ENCODE measurements around the gene SMS.
A peak's percentile ranks its signal among the peaks of the same experiment; 100 is the strongest.

SMS gene

DNA sequence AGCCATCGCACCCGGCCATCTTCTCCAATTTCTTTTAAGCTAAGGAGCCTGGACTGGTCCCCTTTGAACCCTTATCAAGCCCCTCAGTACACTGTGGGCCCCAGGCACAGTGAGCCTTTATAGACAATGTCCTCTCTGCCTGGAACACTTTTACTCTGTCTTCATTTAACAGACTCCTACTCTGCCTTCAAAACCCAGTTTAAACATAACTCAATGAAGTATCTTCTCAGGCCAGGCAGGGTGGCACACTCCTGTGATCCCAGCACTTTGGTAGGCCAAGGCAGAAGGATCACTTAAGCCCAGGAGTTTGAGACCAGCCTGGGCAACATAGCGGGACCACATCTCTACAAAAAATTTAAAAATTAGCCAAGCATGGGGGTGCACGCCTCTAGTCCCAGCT lies 27.5 kb upstream of the SMS start:
- TF ChIP-seq, protein P1, sequence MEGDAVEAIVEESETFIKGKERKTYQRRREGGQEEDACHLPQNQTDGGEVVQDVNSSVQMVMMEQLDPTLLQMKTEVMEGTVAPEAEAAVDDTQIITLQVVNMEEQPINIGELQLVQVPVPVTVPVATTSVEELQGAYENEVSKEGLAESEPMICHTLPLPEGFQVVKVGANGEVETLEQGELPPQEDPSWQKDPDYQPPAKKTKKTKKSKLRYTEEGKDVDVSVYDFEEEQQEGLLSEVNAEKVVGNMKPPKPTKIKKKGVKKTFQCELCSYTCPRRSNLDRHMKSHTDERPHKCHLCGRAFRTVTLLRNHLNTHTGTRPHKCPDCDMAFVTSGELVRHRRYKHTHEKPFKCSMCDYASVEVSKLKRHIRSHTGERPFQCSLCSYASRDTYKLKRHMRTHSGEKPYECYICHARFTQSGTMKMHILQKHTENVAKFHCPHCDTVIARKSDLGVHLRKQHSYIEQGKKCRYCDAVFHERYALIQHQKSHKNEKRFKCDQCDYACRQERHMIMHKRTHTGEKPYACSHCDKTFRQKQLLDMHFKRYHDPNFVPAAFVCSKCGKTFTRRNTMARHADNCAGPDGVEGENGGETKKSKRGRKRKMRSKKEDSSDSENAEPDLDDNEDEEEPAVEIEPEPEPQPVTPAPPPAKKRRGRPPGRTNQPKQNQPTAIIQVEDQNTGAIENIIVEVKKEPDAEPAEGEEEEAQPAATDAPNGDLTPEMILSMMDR (IDR thresholded peaks at IDR 0.05; ENCODE audit: insufficient read depth, low read length, missing control alignments): no peak
- ChIA-PET POLR2A (no interaction called here), CTCF (no interaction called here)
- DNase-seq (ENCODE audit: low read depth, low spot score): no peak
- no peak overlapping the region for H3K4me3 ChIP-seq (ENCODE audit: low read depth, low read length)

DNA sequence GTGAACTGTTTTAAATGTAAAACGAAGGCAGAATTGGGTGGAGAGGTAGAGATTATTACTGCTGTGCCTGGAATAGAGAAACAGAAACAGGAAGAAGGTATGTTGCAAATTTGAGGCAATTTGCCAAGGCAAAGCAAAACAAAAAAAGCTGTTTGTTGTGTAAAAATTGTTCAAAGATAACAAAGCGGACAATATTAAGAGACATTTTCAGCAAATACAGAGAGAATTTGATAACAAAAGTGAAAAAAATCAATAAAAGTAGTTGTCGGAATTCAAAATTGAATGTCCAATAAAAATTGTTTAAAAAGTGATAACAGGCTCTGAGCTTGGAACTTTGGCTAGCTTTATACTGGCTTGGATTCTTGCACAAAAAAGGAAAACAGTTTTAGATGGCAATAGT lies 14.4 kb upstream of the SMS start:
- CTCF ChIA-PET: interaction anchor here (1.8 kb wide), 1 partner anchor 59 kb away, joined by 3 read pairs; no protein-coding TSS in a partner anchor
- POLR2A ChIA-PET: no interaction called here

DNA sequence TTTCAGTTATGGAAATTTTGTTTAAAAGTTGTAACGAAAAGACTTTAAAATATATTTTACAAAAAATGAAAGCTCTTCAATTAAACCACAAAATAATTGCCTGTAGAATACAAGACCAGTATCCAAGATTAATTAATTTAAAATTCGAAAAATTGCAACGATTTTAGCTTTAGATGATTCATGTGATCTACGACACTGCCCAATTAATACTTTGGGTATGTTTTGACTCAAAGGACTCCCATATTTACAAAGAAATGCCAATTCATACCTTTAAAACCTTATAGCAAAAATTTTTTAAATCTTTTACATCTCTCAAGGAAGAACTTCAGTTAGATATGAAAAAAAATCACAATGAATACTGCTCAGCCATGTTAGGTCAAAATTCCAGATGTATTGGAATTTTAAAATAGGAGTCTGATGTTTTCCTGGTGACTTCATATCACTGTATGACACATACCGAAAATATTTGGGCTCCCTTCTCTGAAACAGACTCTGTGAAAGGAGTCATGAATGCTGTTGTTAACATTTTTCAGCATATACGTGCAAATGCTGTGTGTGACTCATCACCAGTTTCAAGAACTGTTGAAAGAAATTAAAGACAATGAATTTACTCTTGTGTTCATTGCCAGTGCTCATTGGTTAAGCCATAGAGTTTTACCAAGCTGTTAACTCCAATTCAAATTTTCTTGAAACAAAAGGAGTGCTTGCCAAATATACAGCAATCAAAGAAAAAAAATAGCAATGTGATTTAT lies 13.8 kb upstream of the SMS start:
- ChIA-PET POLR2A (interaction anchor here (0.7 kb wide), 1 partner anchor 87 kb away, joined by 3 read pairs; the partner anchor contains the start of gene MBTPS2), CTCF (interaction anchor here (1.8 kb wide), 1 partner anchor 59 kb away, joined by 3 read pairs; no protein-coding TSS in a partner anchor)
- no peak overlapping the region for H3K4me3 ChIP-seq (ENCODE audit: low read depth, low read length)
- TF ChIP-seq, protein P1 (IDR thresholded peaks at IDR 0.05; ENCODE audit: insufficient read depth, low read length, missing control alignments): no peak
- peak; percentile 86 for DNase-seq (ENCODE audit: low read depth, low spot score)

More for the DNA sequence above, 14.4 kb upstream of the SMS start:
- no peak for DNase-seq (ENCODE audit: low read depth, low spot score)
- TF ChIP-seq, protein P1 (IDR thresholded peaks at IDR 0.05; ENCODE audit: insufficient read depth, low read length, missing control alignments): no peak
- no peak overlapping the region for H3K4me3 ChIP-seq (ENCODE audit: low read depth, low read length)

DNA sequence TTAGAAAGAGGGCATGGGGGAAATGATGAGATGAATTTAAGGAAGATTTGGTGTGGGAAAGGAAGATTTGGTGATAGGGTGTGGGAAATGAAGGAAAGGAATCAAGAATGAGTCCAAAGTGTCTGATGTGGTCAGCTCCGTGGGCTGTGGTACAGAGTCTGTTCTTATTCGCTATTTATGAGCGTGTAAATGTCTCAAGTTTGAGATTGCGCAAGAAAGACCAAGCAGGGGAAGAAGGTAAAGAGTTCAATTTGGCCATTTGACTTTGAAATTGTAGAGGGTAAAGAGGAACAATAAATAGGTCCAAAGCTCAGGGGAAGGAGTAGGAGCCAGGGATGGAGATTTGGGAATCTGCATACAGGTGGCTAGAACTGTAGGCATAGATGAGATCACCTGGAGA lies 11.3 kb upstream of the SMS start:
- TF ChIP-seq, protein P1 (IDR thresholded peaks at IDR 0.05; ENCODE audit: insufficient read depth, low read length, missing control alignments): no peak
- no peak for DNase-seq (ENCODE audit: low read depth, low spot score)
- ChIA-PET POLR2A (no interaction called here), CTCF (no interaction called here)
- H3K4me3 ChIP-seq (ENCODE audit: low read depth, low read length): no peak overlapping the region

DNA sequence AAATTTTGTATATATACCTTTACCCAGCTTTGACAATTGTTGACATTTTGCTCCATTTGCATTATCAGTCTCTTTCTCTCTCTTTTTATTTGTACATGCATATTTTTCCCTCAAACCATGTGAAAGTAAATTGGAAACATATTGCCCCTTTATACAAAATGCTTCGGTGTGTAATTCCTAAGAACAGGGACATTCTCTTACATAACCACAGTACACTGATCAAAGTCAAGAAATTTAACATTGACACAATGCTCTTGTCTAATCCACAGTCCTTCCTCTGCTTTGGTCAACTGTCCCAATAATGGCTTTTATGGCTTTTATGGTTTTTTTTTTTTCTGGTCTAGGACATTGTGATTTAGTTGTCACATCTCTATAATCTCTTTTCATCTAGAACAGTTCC lies 9.5 kb upstream of the SMS start:
- CTCF ChIA-PET: no interaction called here
- POLR2A ChIA-PET: no interaction called here

DNA sequence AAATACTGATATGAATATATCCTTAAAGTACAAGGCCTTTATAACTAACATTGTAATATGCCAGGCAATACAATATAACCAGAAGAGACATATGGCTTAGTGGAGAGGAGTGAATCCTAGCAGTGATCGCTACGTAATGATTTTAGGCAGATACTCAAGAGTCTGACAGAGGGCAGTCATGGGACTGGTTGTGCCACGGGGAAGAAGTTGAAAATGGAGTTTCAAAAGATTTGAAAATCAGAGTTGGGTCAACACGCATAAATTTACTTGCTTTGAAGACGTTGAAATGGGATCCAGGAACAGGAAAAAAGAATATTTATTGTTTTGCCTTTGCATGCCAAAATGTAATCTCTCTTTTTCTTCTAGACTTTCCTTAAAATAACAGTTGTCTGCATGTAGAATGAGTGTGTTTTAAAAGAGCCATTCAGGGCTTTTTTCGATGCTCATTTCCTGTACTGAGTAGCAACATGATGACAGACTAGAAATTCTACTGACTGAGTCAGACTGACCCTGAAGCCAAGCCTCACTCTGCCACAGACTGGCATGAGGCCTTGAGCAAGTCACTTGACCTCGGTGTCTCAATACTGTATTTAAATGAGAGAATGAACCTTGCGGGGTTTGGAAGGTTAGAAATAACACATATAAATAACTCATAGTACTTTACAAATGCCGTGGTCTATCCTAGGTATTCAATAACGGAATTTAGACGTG lies 8.1 kb upstream of the SMS start:
- CTCF ChIA-PET: no interaction called here
- H3K4me3 ChIP-seq (ENCODE audit: low read depth, low read length): no peak overlapping the region
- TF ChIP-seq, protein P1 (IDR thresholded peaks at IDR 0.05; ENCODE audit: insufficient read depth, low read length, missing control alignments): no peak
- DNase-seq (ENCODE audit: low read depth, low spot score): no peak
- POLR2A ChIA-PET: no interaction called here

More for the DNA sequence above, 9.5 kb upstream of the SMS start:
- DNase-seq (ENCODE audit: low read depth, low spot score): no peak
- H3K4me3 ChIP-seq (ENCODE audit: low read depth, low read length): no peak overlapping the region
- TF ChIP-seq, protein P1 (IDR thresholded peaks at IDR 0.05; ENCODE audit: insufficient read depth, low read length, missing control alignments): no peak
